HepG2 (cell line): ENCODE results near the gene PRICKLE2.

Source experiments
- GABPA ChIP-seq, 2 experiments: IDR thresholded peaks; 2 replicates each; pipeline ENCODE4 v1.6.1; 2011 to 2016; ENCODE audit warnings: low read depth in 2 of 2, low read length in 1 of 2, missing biosample characterization in 1 of 2, missing genetic modification characterization in 1 of 2
- HNRNPK ChIP-seq: fragments of 200-400 bp; formaldehyde crosslinking; IDR thresholded peaks from 2 replicates; pipeline ENCODE4 v1.6.1; 2018; ENCODE audit warnings: low read length, low read depth, moderate library complexity, mild to moderate bottlenecking; ENCODE audit not compliant: poor library complexity, severe bottlenecking
- MYNN ChIP-seq: sonication (generic); formaldehyde crosslinking; IDR thresholded peaks from 2 replicates; pipeline ENCODE4 v1.4.0; 2020; ENCODE audit warnings: mild to moderate bottlenecking, low read depth, missing genetic modification reagents
- REST ChIP-seq, 2 experiments: IDR thresholded peaks; 2 replicates each; pipeline ENCODE4 v1.6.1; 2011 to 2012; ENCODE audit warnings: low read length in 2 of 2, borderline replicate concordance in 1 of 2, low read depth in 1 of 2, mild to moderate bottlenecking in 1 of 2, moderate library complexity in 1 of 2
- TARDBP ChIP-seq: sonication (generic); formaldehyde crosslinking; IDR thresholded peaks from 2 replicates; pipeline ENCODE4 v1.8.0; 2022; ENCODE audit warnings: mild to moderate bottlenecking, missing genetic modification reagents
- ZZZ3 ChIP-seq: sonication (generic); formaldehyde crosslinking; IDR thresholded peaks from 2 replicates; pipeline ENCODE4 v1.4.0; 2020; ENCODE audit warnings: missing genetic modification reagents, mild to moderate bottlenecking, borderline replicate concordance

DNA sequence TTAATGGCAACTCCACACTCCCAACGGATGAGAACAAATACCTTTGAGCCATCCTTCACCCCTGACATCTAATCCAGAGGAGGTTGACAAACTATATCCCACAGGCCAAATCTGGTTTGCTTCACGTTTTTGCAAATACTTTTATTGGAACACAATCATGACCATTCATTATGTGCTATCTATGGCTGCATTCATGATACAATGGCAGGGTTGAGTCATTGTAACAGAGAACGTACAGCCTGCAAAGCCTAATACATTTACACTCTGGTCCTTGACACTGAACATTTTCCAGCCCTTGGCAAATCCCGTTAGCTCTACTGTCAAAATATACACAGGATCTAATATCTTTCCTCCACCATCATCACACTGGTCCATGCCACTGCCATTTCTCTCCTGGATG is 7.6 kb upstream of the PRICKLE2 start:
- TF ChIP-seq GABPA (IDR thresholded peaks at IDR 0.05; ENCODE audit: low read depth, low read length) (no peak), GABPA (CRISPR knock-in tag; IDR thresholded peaks at IDR 0.05; ENCODE audit: low read depth) (no peak), TARDBP (CRISPR knock-in tag) (no peak), REST (IDR thresholded peaks at IDR 0.05; ENCODE audit: borderline replicate concordance in 1 of 2, low read depth in 1 of 2, low read length in 2 of 2) (no peak), HNRNPK (no peak), ZZZ3 (CRISPR knock-in tag) (no peak), MYNN (CRISPR knock-in tag) (no peak)
